K562 (cell line): ENCODE results near the gene PRKCQ. TPM values are rescaled to one million over a fixed set of nuclear protein-coding genes. Genes with fewer than 3 reads are reported as not detected.

Source experiments
- CHD7 ChIP-seq: fragments of 200-600 bp; sonication (generic); IDR thresholded peaks from one replicate; pipeline ENCODE4 v1.6.1; 2012; ENCODE audit warnings: mild to moderate bottlenecking, low read depth, low read length, inconsistent platforms
- HMG20A ChIP-seq: fragments of 450-650 bp; formaldehyde crosslinking; conservative IDR thresholded peaks from 2 replicates; pipeline ENCODE4 v1.4.0; 2020; ENCODE audit warnings: mild to moderate bottlenecking, mixed read lengths
- MYNN ChIP-seq, 2 experiments: sonication (generic); formaldehyde crosslinking in 1 of 2; IDR thresholded peaks; 2 replicates each; pipeline versions ENCODE4 v1.5.0 to v1.6.1; 2016 to 2020; ENCODE audit warnings: antibody characterized with exemption in 1 of 2, missing genetic modification reagents in 1 of 2
- RBBP5 ChIP-seq: fragments of 200-600 bp; sonication (generic); IDR thresholded peaks from 2 replicates; pipeline ENCODE4 v1.6.1; 2012; ENCODE audit warnings: borderline replicate concordance, mild to moderate bottlenecking, low read length, control low read depth, inconsistent platforms; ENCODE audit not compliant: insufficient read depth, poor library complexity, severe bottlenecking
- RBM39 ChIP-seq: fragments of 200-400 bp; formaldehyde crosslinking; optimal IDR thresholded peaks from 2 replicates; pipeline ENCODE3; 2018; ENCODE audit warnings: low read depth, low read length
- SMAD1 ChIP-seq: fragments of 150-350 bp; IDR thresholded peaks from 2 replicates; pipeline ENCODE4 v1.6.1; 2014; ENCODE audit warnings: low read length, low read depth; ENCODE audit not compliant: partially characterized antibody
- TAF7 ChIP-seq: fragments of 450-650 bp; IDR thresholded peaks from 2 replicates; pipeline ENCODE4 v1.6.1; 2016; ENCODE audit warnings: missing genetic modification characterization, missing compliant biosample characterization
- TAF9B ChIP-seq: fragments of 450-650 bp; IDR thresholded peaks from 2 replicates; pipeline ENCODE4 v1.6.1; 2018; ENCODE audit warnings: mild to moderate bottlenecking; ENCODE audit not compliant: partially characterized antibody
- ZNF282 ChIP-seq: sonication (generic); formaldehyde crosslinking; IDR thresholded peaks from 2 replicates; pipeline ENCODE4 v1.8.1; 2023; ENCODE audit warnings: missing genetic modification reagents
- polyA plus RNA-seq, 8 experiments: library from polyadenylated mRNA; depleted of rRNA in 4 of 8; stranded (reverse) in 5 of 8; unstranded in 3 of 8; fragments of >200 nt; fragmentation: Nextera tagmentation in 2 of 8; fragmentation: Illumina TruSeq in 1 of 8; extraction: Ambion mirVana in 2 of 8; extraction: Trizol in 1 of 8; gene quantifications; 2 replicates each; pipeline versions ENCODE4 v1.2.1 to v1.2.3, GENCODE V29; 2011 to 2014; ENCODE audit warnings: inconsistent platforms in 1 of 8, missing spikeins in 1 of 8
- total RNA-seq, 7 experiments: library from RNA; depleted of rRNA in 6 of 7; stranded (reverse); fragments of >200 nt in 6 of 7; fragmentation: Illumina TruSeq in 2 of 7; extraction: Trizol in 2 of 7; gene quantifications; 2 replicates each; pipeline versions ENCODE4 v1.2.1 to v1.2.3, GENCODE V29; 2011 to 2021; ENCODE audit warnings: low replicate concordance in 1 of 7
- TF ChIP-seq, protein P1 (sequence below): fragments of 450-650 bp; IDR thresholded peaks from 2 replicates; pipeline ENCODE4 v1.6.1; 2016; ENCODE audit warnings: missing biosample characterization, missing genetic modification characterization
- TF ChIP-seq, protein P2 (sequence below), 2 experiments: fragments of 450-650 bp; IDR thresholded peaks; 2 replicates each; pipeline ENCODE4 v1.6.1; 2018; ENCODE audit warnings: mild to moderate bottlenecking in 2 of 2, low read depth in 1 of 2; ENCODE audit not compliant: partially characterized antibody in 2 of 2

Gene PRKCQ
- total and polyA plus RNA-seq, 9 of the 15 experiments (the other 6 are each of a cell fraction or from before 2014, with no cell fraction given), result 4.4 to 23.3 (median 14.6) TPM

GRCh38 chr10:6581778-6582228, 1.7 kb upstream of the PRKCQ start (continued):
- no peak for TF ChIP-seq CHD7
- no peak for TF ChIP-seq RBBP5
- TF ChIP-seq TAF9B, result peak; percentile 28
- no peak for TF ChIP-seq MYNN (IDR thresholded peaks at IDR 0.05)
- TF ChIP-seq MYNN (CRISPR knock-in tag; IDR thresholded peaks at IDR 0.05), result no peak
- no peak for TF ChIP-seq HMG20A (CRISPR knock-in tag)
- TF ChIP-seq, protein P1, sequence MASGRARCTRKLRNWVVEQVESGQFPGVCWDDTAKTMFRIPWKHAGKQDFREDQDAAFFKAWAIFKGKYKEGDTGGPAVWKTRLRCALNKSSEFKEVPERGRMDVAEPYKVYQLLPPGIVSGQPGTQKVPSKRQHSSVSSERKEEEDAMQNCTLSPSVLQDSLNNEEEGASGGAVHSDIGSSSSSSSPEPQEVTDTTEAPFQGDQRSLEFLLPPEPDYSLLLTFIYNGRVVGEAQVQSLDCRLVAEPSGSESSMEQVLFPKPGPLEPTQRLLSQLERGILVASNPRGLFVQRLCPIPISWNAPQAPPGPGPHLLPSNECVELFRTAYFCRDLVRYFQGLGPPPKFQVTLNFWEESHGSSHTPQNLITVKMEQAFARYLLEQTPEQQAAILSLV, result no peak
- no peak for TF ChIP-seq SMAD1
- TF ChIP-seq, protein P2, sequence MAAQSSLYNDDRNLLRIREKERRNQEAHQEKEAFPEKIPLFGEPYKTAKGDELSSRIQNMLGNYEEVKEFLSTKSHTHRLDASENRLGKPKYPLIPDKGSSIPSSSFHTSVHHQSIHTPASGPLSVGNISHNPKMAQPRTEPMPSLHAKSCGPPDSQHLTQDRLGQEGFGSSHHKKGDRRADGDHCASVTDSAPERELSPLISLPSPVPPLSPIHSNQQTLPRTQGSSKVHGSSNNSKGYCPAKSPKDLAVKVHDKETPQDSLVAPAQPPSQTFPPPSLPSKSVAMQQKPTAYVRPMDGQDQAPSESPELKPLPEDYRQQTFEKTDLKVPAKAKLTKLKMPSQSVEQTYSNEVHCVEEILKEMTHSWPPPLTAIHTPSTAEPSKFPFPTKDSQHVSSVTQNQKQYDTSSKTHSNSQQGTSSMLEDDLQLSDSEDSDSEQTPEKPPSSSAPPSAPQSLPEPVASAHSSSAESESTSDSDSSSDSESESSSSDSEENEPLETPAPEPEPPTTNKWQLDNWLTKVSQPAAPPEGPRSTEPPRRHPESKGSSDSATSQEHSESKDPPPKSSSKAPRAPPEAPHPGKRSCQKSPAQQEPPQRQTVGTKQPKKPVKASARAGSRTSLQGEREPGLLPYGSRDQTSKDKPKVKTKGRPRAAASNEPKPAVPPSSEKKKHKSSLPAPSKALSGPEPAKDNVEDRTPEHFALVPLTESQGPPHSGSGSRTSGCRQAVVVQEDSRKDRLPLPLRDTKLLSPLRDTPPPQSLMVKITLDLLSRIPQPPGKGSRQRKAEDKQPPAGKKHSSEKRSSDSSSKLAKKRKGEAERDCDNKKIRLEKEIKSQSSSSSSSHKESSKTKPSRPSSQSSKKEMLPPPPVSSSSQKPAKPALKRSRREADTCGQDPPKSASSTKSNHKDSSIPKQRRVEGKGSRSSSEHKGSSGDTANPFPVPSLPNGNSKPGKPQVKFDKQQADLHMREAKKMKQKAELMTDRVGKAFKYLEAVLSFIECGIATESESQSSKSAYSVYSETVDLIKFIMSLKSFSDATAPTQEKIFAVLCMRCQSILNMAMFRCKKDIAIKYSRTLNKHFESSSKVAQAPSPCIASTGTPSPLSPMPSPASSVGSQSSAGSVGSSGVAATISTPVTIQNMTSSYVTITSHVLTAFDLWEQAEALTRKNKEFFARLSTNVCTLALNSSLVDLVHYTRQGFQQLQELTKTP (IDR thresholded peaks at IDR 0.05; ENCODE audit: low read depth in 1 of 2, partially characterized antibody in 2 of 2), result peak in 1 of 2 experiments; percentile 16
- TF ChIP-seq RBM39, result no peak
- TF ChIP-seq TAF7 (tag), result no peak
- no peak for TF ChIP-seq ZNF282 (CRISPR knock-in tag)
